Testis (tissue), 3 donors: Measurements from ENCODE around the gene CABP2. TPM values are rescaled to one million over a fixed set of nuclear protein-coding genes. Genes with fewer than 3 reads are reported as not detected.
A peak's percentile ranks its signal among the peaks of the same experiment; 100 is the strongest.

ENCODE experiments used
- DNase-seq: peaks from one replicate; pipeline ENCODE4 v3.0.0-alpha.2; 2019
- H3K27ac ChIP-seq, 2 donors: fragments of 200-600 bp; sonication (generic); one replicate each; pipeline ENCODE4 v1.5.1; 2019
- H3K27me3 ChIP-seq: fragments of 200-600 bp; sonication (generic); one replicate; pipeline ENCODE4 v1.5.1; 2019
- H3K36me3 ChIP-seq: fragments of 200-600 bp; sonication (generic); one replicate; pipeline ENCODE4 v1.5.1; 2017; ENCODE audit warnings: low read depth; ENCODE audit errors: missing control alignments
- H3K4me1 ChIP-seq: fragments of 200-600 bp; sonication (generic); one replicate; pipeline ENCODE4 v1.5.1; 2019
- H3K4me3 ChIP-seq, 2 donors: fragments of 200-600 bp; sonication (generic); one replicate each; pipeline ENCODE4 v1.5.1; 2017 to 2019
- H3K9me3 ChIP-seq: fragments of 200-600 bp; sonication (generic); one replicate; pipeline ENCODE4 v1.5.1; 2017
- CTCF ChIP-seq, 3 experiments: fragments of 450-650 bp in 2 of 3; fragments of 200-600 bp in 1 of 3; sonication (generic) in 1 of 3; IDR thresholded peaks; one replicate each; pipeline ENCODE4 v1.5.1; 2016 to 2019; ENCODE audit warnings: antibody characterized with exemption in 3 of 3, mild to moderate bottlenecking in 2 of 3, moderate library complexity in 1 of 3
- POLR2A ChIP-seq: fragments of 450-650 bp; IDR thresholded peaks from one replicate; pipeline ENCODE4 v1.6.1; 2017; ENCODE audit warnings: antibody characterized with exemption, mild to moderate bottlenecking, moderate library complexity
- WGBS, 2 donors: methylation state at CpG; one replicate each; pipeline ENCODE4 v1.1.5; 2018; 5-methylcytosine and 5-hydroxymethylcytosine counted together
- intact Hi-C: fragments of 100-400 bp; cut with DNase I; formaldehyde crosslinking; loops from one replicate; pipeline ENCODE4 v1.15.1; 2023; ENCODE audit warnings: low total_unique reads
- polyA plus RNA-seq: library from polyadenylated mRNA; stranded (reverse); fragments of 350-450 nt; fragmentation: Illumina TruSeq; extraction: RNeasy Lipid Tissue Mini Kit (QIAGEN cat#74804); gene quantifications from one replicate; pipeline ENCODE4 v1.2.3, GENCODE V29; 2014; ENCODE audit warnings: low read depth, low replicate concordance; ENCODE audit not compliant: insufficient read depth
- total RNA-seq, 2 donors: library from RNA; depleted of rRNA; stranded (reverse); fragments of >200 nt; gene quantifications; one replicate each; pipeline ENCODE4 v1.2.3, GENCODE V29; 2016

Gene CABP2
- total and polyA plus RNA-seq, 3 donors from 2014 or later, result not detected

GRCh38 chr11:67495234-67496005 lies 27.8 kb downstream of the CABP2 start:
- no peak for TF ChIP-seq POLR2A
- TF ChIP-seq CTCF (IDR thresholded peaks at IDR 0.05), result no peak
- Histone ChIP-seq H3K27me3 (no peaks in the 10 kb centered on the region), H3K27ac (no peak overlapping the region), H3K36me3 (no peaks in the 10 kb centered on the region), H3K4me3 (no peak overlapping the region), H3K9me3 (no peaks in the 10 kb centered on the region), H3K4me1 (no peaks in the 10 kb centered on the region)
- no peak for DNase-seq
- 87% methylated on average over 6 to 16 of the region's 16 CpGs for WGBS, 2 donors
- intact Hi-C loops, result no loop called here

- Histone ChIP-seq H3K4me1 (no peaks in the 10 kb centered on the region), H3K27me3 (no peaks in the 10 kb centered on the region), H3K4me3 (no peak overlapping the region), H3K9me3 (no peaks in the 10 kb centered on the region), H3K36me3 (no peaks in the 10 kb centered on the region), H3K27ac (no peak overlapping the region)
- DNase-seq, result no peak
- 59 to 83% methylated on average over 44 to 59 of the region's 59 CpGs for WGBS, 2 donors
- intact Hi-C loops, result no loop called here
- no peak for TF ChIP-seq POLR2A
- no peak for TF ChIP-seq CTCF (IDR thresholded peaks at IDR 0.05)
These were observed 28.6 kb downstream of the CABP2 start for GRCh38 chr11:67494371-67495233.

- Histone ChIP-seq H3K4me3 (peak overlapping the region in 1 of 2 donors; percentile 7), H3K27me3 (no peaks in the 10 kb centered on the region), H3K27ac (no peak overlapping the region), H3K9me3 (no peaks in the 10 kb centered on the region), H3K36me3 (no peaks in the 10 kb centered on the region), H3K4me1 (no peaks in the 10 kb centered on the region)
- intact Hi-C loops, result no loop called here
- TF ChIP-seq POLR2A, result no peak
- TF ChIP-seq CTCF (IDR thresholded peaks at IDR 0.05), result no peak
- 70 to 75% methylated on average over 29 to 65 of the region's 65 CpGs for WGBS, 2 donors
- no peak for DNase-seq
These were observed 29.5 kb downstream of the CABP2 start for GRCh38 chr11:67493548-67494370.

- Histone ChIP-seq H3K4me1 (no peaks in the 10 kb centered on the region), H3K27ac (no peak overlapping the region), H3K27me3 (no peaks in the 10 kb centered on the region), H3K36me3 (no peaks in the 10 kb centered on the region), H3K9me3 (no peaks in the 10 kb centered on the region), H3K4me3 (peak overlapping the region in 1 of 2 donors; percentile 7)
- intact Hi-C loops, result no loop called here
- DNase-seq, result peak; percentile 29
- WGBS, 2 donors, result 69 to 79% methylated on average over 6 to 46 of the region's 46 CpGs
- TF ChIP-seq CTCF (IDR thresholded peaks at IDR 0.05), result no peak
- no peak for TF ChIP-seq POLR2A
These were observed 30.3 kb downstream of the CABP2 start for GRCh38 chr11:67492801-67493547.
